GM23338 (cell line): ENCODE results near the gene MAMDC2. TPM values are rescaled to one million over a fixed set of nuclear protein-coding genes. Genes with fewer than 3 reads are reported as not detected.
A peak's percentile ranks its signal among the peaks of the same experiment; 100 is the strongest.

ENCODE experiments used
- ATAC-seq: fragments of 200-7000 bp; cut with Tn5 transposase; 3 replicates; pipeline ENCODE4 v1.9.1; 2020
- DNase-seq: peaks from one replicate; pipeline ENCODE4 v3.0.0-alpha.2; 2015; ENCODE audit warnings: low spot score
- H2AFZ ChIP-seq: fragments of 200-600 bp; sonication (generic); 2 replicates; pipeline ENCODE4 v1.8.0; 2016; ENCODE audit warnings: antibody characterized with exemption, mild to moderate bottlenecking, moderate library complexity
- H3F3A ChIP-seq: fragments of 200-600 bp; sonication (generic); replicated peaks from 2 replicates; pipeline ENCODE4 v1.8.0; 2017; ENCODE audit warnings: antibody characterized with exemption, mixed run types, low read depth
- H3K27ac ChIP-seq: fragments of 200-600 bp; sonication (generic); 2 replicates; pipeline ENCODE4 v1.6.1; 2016; ENCODE audit warnings: low read depth
- H3K27me3 ChIP-seq: fragments of 200-600 bp; sonication (generic); 2 replicates; pipeline ENCODE4 v1.8.0; 2016; ENCODE audit warnings: mild to moderate bottlenecking, mixed run types, moderate library complexity; ENCODE audit not compliant: insufficient read depth
- H3K36me3 ChIP-seq: fragments of 200-600 bp; sonication (generic); 2 replicates; pipeline ENCODE4 v1.8.0; 2016; ENCODE audit warnings: mild to moderate bottlenecking; ENCODE audit not compliant: insufficient read depth
- H3K4me1 ChIP-seq: fragments of 200-600 bp; sonication (generic); 2 replicates; pipeline ENCODE4 v1.8.0; 2016; ENCODE audit warnings: mild to moderate bottlenecking, moderate library complexity; ENCODE audit not compliant: insufficient read depth
- H3K4me2 ChIP-seq: fragments of 200-600 bp; sonication (generic); 2 replicates; pipeline ENCODE4 v1.7.1; 2017; ENCODE audit warnings: mixed run types
- H3K4me3 ChIP-seq: fragments of 200-600 bp; sonication (generic); 2 replicates; pipeline ENCODE4 v1.6.1; 2016; ENCODE audit warnings: mixed run types
- H3K79me2 ChIP-seq: fragments of 200-600 bp; sonication (generic); replicated peaks from 2 replicates; pipeline ENCODE4 v1.8.0; 2017; ENCODE audit warnings: mild to moderate bottlenecking; ENCODE audit not compliant: insufficient read depth
- H3K9me2 ChIP-seq: fragments of 200-600 bp; sonication (generic); 2 replicates; pipeline ENCODE4 v1.8.0; 2017; ENCODE audit not compliant: insufficient read depth
- H4K20me1 ChIP-seq: fragments of 200-600 bp; sonication (generic); replicated peaks from 2 replicates; pipeline ENCODE4 v1.8.0; 2017; ENCODE audit warnings: mild to moderate bottlenecking; ENCODE audit not compliant: insufficient read depth
- H3K27ac Mint-ChIP-seq: 2 replicates; pipeline ENCODE4 v1.8.0; 2020; ENCODE audit warnings: inconsistent platforms, mild to moderate bottlenecking, moderate library complexity, mixed read lengths
- H3K27me3 Mint-ChIP-seq: 3 replicates; pipeline ENCODE4 v1.8.0; 2022; ENCODE audit warnings: low read depth, mild to moderate bottlenecking, moderate library complexity, mixed read lengths, inconsistent platforms; ENCODE audit not compliant: insufficient read depth, poor library complexity
- H3K36me3 Mint-ChIP-seq: 3 replicates; pipeline ENCODE4 v1.8.0; 2021; ENCODE audit warnings: low read depth, mild to moderate bottlenecking, inconsistent platforms, moderate library complexity, mixed read lengths
- H3K4me1 Mint-ChIP-seq: 3 replicates; pipeline ENCODE4 v1.8.0; 2020; ENCODE audit warnings: mild to moderate bottlenecking, inconsistent platforms, mixed read lengths
- H3K4me3 Mint-ChIP-seq: 3 replicates; pipeline ENCODE4 v1.8.0; 2021; ENCODE audit warnings: moderate library complexity, mild to moderate bottlenecking, inconsistent platforms, mixed read lengths
- H3K9me3 Mint-ChIP-seq: 3 replicates; pipeline ENCODE4 v1.8.0; 2020; ENCODE audit warnings: moderate library complexity, mild to moderate bottlenecking, inconsistent platforms, mixed read lengths
- EZH2phosphoT487 ChIP-seq: fragments of 200-600 bp; sonication (generic); IDR thresholded peaks from one replicate; pipeline ENCODE4 v1.8.1; 2018; ENCODE audit warnings: antibody characterized with exemption; ENCODE audit not compliant: unreplicated experiment
- POLR2AphosphoS5 ChIP-seq: IDR thresholded peaks from 2 replicates; pipeline ENCODE4 v1.6.1; 2016; ENCODE audit warnings: antibody characterized with exemption, low read depth
- STAT1 ChIP-seq: IDR thresholded peaks from one replicate; pipeline ENCODE4 v1.6.1; 2016; ENCODE audit warnings: antibody characterized with exemption; ENCODE audit not compliant: unreplicated experiment
- polyA plus RNA-seq: library from polyadenylated mRNA; unstranded; fragments of >200 nt; fragmentation: Nextera tagmentation; extraction: Ambion mirVana; gene quantifications from 2 replicates; pipeline ENCODE4 v1.2.1, GENCODE V29; 2016
- total RNA-seq: library from RNA; depleted of rRNA; stranded (reverse); fragments of >200 nt; shearing (Covaris generic); gene quantifications from 2 replicates; pipeline ENCODE4 v1.2.3, GENCODE V29; 2014
- TF ChIP-seq, protein P1 (sequence below): IDR thresholded peaks from one replicate; pipeline ENCODE4 v1.6.1; 2018; ENCODE audit warnings: antibody characterized with exemption; ENCODE audit not compliant: unreplicated experiment
- TF ChIP-seq, protein P2 (sequence below): fragments of 250-450 bp; sonication (Bioruptor Pico); IDR thresholded peaks from 2 replicates; pipeline ENCODE4 v1.5.0; 2020; ENCODE audit warnings: mild to moderate bottlenecking, moderate library complexity

Gene MAMDC2
- total and polyA plus RNA-seq, 2 experiments from 2014 or later, result 7.7 to 19.6 TPM

DNA sequence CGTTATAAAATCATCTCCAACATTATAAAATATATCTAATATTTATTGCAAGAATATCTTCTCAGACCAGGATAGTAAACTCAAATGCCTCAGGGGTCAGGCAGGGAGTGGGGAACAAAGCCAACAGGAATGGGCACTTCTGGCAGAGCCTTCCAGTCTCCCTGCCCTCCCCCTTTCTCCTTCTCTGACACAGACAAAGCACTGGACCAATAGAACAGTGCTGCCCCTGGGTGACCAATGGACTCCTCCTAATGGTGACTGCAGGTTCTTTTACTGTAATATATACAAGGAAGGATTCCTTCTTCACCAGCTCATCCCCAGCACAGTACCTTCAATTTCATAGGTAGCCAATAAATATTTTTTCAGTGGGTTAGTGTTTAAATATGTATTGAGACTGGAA, 31.1 kb upstream of the MAMDC2 start:
- Histone ChIP-seq H4K20me1 (no peaks in the 10 kb centered on the region), H3F3A (no peaks in the 10 kb centered on the region), H3K27me3 (no peaks in the 10 kb centered on the region), H3K4me1 (peaks cover 7% of the 10 kb centered on the region), H2AFZ (no peak overlapping the region), H3K27ac (no peak overlapping the region), H3K79me2 (no peaks in the 10 kb centered on the region), H3K4me2 (no peak overlapping the region), H3K9me2 (0 out of 2 replicates have a peak, but pooled peaks cover 4% of the 10 kb centered on the region), H3K4me3 (no peak overlapping the region), H3K36me3 (no peaks in the 10 kb centered on the region)
- no peak overlapping the region for H3K4me3 Mint-ChIP-seq
- peaks cover 11% of the 10 kb centered on the region; the same call in 2 of the 3 replicates for H3K4me1 Mint-ChIP-seq
- TF ChIP-seq POLR2AphosphoS5 (no peak), STAT1 (no peak), EZH2phosphoT487 (no peak)
- TF ChIP-seq, protein P1, sequence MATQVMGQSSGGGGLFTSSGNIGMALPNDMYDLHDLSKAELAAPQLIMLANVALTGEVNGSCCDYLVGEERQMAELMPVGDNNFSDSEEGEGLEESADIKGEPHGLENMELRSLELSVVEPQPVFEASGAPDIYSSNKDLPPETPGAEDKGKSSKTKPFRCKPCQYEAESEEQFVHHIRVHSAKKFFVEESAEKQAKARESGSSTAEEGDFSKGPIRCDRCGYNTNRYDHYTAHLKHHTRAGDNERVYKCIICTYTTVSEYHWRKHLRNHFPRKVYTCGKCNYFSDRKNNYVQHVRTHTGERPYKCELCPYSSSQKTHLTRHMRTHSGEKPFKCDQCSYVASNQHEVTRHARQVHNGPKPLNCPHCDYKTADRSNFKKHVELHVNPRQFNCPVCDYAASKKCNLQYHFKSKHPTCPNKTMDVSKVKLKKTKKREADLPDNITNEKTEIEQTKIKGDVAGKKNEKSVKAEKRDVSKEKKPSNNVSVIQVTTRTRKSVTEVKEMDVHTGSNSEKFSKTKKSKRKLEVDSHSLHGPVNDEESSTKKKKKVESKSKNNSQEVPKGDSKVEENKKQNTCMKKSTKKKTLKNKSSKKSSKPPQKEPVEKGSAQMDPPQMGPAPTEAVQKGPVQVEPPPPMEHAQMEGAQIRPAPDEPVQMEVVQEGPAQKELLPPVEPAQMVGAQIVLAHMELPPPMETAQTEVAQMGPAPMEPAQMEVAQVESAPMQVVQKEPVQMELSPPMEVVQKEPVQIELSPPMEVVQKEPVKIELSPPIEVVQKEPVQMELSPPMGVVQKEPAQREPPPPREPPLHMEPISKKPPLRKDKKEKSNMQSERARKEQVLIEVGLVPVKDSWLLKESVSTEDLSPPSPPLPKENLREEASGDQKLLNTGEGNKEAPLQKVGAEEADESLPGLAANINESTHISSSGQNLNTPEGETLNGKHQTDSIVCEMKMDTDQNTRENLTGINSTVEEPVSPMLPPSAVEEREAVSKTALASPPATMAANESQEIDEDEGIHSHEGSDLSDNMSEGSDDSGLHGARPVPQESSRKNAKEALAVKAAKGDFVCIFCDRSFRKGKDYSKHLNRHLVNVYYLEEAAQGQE, result no peak
- TF ChIP-seq, protein P2, sequence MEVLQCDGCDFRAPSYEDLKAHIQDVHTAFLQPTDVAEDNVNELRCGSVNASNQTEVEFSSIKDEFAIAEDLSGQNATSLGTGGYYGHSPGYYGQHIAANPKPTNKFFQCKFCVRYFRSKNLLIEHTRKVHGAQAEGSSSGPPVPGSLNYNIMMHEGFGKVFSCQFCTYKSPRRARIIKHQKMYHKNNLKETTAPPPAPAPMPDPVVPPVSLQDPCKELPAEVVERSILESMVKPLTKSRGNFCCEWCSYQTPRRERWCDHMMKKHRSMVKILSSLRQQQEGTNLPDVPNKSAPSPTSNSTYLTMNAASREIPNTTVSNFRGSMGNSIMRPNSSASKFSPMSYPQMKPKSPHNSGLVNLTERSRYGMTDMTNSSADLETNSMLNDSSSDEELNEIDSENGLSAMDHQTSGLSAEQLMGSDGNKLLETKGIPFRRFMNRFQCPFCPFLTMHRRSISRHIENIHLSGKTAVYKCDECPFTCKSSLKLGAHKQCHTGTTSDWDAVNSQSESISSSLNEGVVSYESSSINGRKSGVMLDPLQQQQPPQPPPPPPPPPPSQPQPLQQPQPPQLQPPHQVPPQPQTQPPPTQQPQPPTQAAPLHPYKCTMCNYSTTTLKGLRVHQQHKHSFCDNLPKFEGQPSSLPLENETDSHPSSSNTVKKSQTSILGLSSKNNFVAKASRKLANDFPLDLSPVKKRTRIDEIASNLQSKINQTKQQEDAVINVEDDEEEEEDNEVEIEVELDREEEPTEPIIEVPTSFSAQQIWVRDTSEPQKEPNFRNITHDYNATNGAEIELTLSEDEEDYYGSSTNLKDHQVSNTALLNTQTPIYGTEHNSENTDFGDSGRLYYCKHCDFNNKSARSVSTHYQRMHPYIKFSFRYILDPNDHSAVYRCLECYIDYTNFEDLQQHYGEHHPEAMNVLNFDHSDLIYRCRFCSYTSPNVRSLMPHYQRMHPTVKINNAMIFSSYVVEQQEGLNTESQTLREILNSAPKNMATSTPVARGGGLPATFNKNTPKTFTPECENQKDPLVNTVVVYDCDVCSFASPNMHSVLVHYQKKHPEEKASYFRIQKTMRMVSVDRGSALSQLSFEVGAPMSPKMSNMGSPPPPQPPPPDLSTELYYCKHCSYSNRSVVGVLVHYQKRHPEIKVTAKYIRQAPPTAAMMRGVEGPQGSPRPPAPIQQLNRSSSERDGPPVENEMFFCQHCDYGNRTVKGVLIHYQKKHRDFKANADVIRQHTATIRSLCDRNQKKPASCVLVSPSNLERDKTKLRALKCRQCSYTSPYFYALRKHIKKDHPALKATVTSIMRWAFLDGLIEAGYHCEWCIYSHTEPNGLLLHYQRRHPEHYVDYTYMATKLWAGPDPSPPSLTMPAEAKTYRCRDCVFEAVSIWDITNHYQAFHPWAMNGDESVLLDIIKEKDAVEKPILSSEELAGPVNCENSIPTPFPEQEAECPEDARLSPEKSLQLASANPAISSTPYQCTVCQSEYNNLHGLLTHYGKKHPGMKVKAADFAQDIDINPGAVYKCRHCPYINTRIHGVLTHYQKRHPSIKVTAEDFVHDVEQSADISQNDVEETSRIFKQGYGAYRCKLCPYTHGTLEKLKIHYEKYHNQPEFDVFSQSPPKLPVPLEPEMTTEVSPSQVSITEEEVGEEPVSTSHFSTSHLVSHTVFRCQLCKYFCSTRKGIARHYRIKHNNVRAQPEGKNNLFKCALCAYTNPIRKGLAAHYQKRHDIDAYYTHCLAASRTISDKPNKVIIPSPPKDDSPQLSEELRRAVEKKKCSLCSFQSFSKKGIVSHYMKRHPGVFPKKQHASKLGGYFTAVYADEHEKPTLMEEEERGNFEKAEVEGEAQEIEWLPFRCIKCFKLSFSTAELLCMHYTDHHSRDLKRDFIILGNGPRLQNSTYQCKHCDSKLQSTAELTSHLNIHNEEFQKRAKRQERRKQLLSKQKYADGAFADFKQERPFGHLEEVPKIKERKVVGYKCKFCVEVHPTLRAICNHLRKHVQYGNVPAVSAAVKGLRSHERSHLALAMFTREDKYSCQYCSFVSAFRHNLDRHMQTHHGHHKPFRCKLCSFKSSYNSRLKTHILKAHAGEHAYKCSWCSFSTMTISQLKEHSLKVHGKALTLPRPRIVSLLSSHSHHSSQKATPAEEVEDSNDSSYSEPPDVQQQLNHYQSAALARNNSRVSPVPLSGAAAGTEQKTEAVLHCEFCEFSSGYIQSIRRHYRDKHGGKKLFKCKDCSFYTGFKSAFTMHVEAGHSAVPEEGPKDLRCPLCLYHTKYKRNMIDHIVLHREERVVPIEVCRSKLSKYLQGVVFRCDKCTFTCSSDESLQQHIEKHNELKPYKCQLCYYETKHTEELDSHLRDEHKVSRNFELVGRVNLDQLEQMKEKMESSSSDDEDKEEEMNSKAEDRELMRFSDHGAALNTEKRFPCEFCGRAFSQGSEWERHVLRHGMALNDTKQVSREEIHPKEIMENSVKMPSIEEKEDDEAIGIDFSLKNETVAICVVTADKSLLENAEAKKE (CRISPR knock-in tag), result no peak
- H3K9me3 Mint-ChIP-seq, result no peaks in the 10 kb centered on the region
- DNase-seq, result peak; percentile 27
- peaks cover 2% of the 10 kb centered on the region for H3K27me3 Mint-ChIP-seq
- peak; percentile 76 for ATAC-seq
- H3K36me3 Mint-ChIP-seq, result no peaks in the 10 kb centered on the region
- H3K27ac Mint-ChIP-seq, result no peak overlapping the region
